T-helper 1 cell (primary cell): ENCODE data around the gene ACSF2.
"Not testable (repeated sequence)": the region's sequence is repeated elsewhere in the genome, so short reads cannot be mapped to it uniquely, and the experiment has no call there.

Source experiments
- DNase-seq, 5 donors: peaks; one replicate each; pipeline ENCODE4 v3.0.0-alpha.2; 2012 to 2020

The ACSF2 gene

GRCh38 chr17:50465635-50466034 lies 39.6 kb downstream of the ACSF2 start:
- no peak for DNase-seq

- no peak for DNase-seq
Observed at GRCh38 chr17:50466371-50467113, 40.5 kb downstream of the ACSF2 start.

GRCh38 chr17:50467114-50467854 lies 41.3 kb downstream of the ACSF2 start:
- no peak for DNase-seq

GRCh38 chr17:50467855-50468303 lies 41.9 kb downstream of the ACSF2 start:
- no peak for DNase-seq

- no peak for DNase-seq
Observed at GRCh38 chr17:50468304-50469207, 42.5 kb downstream of the ACSF2 start, which contains the start of gene CHAD. CHAD (minus strand) TSS chr17:50468880; CDS start chr17:50468813, 67 bp downstream.

- no peak for DNase-seq
Observed at GRCh38 chr17:50469208-50469605, 43.2 kb downstream of the ACSF2 start.

GRCh38 chr17:50469671-50470305 lies 43.8 kb downstream of the ACSF2 start:
- no peak for DNase-seq

- no peak for DNase-seq
Observed at GRCh38 chr17:50470426-50470825, 44.4 kb downstream of the ACSF2 start.

- no peak for DNase-seq
Observed at GRCh38 chr17:50471009-50471905, 45.2 kb downstream of the ACSF2 start.

GRCh38 chr17:50472286-50472685 lies 46.3 kb downstream of the ACSF2 start:
- no peak for DNase-seq

GRCh38 chr17:50472761-50473161 lies 46.7 kb downstream of the ACSF2 start:
- not testable (repeated sequence) for DNase-seq

- DNase-seq, result no peak
Observed at GRCh38 chr17:50473901-50474300, 47.9 kb downstream of the ACSF2 start.

- no peak for DNase-seq
Observed at GRCh38 chr17:50474523-50474922, 48.5 kb downstream of the ACSF2 start.

GRCh38 chr17:50475362-50475761 lies 49.3 kb downstream of the ACSF2 start:
- no peak for DNase-seq

- DNase-seq, result not testable (repeated sequence)
Observed at GRCh38 chr17:50475775-50476544, 49.9 kb downstream of the ACSF2 start.

GRCh38 chr17:50476545-50477315 lies 50.7 kb downstream of the ACSF2 start:
- DNase-seq, result no peak

- DNase-seq, result no peak
Observed at GRCh38 chr17:50477976-50478375, 52.0 kb downstream of the ACSF2 start.

GRCh38 chr17:50478391-50479381 lies 52.7 kb downstream of the ACSF2 start, which contains the start of gene RSAD1:
RSAD1 (plus strand) TSS chr17:50478860; CDS start chr17:50478885, 25 bp downstream.
- DNase-seq, result peak; percentile 71 to 91 (median 77)
